Neural cell (in vitro differentiated cells): ENCODE measurements around the gene IL17D.

Source experiments
- EP300 ChIP-seq: fragments of 450-650 bp; conservative IDR thresholded peaks from 2 replicates; pipeline ENCODE4 v1.6.1; 2014; ENCODE audit warnings: antibody characterized with exemption, mild to moderate bottlenecking, moderate library complexity; ENCODE audit not compliant: poor library complexity, severe bottlenecking
- EZH2 ChIP-seq: fragments of 200-600, 300-800 bp; shearing (Covaris generic), sonication (generic); IDR thresholded peaks from 2 replicates; pipeline ENCODE4 v1.6.1; 2014; ENCODE audit warnings: antibody characterized with exemption, low read length, borderline replicate concordance, mild to moderate bottlenecking; ENCODE audit not compliant: insufficient read depth, poor library complexity, severe bottlenecking
- POLR2AphosphoS5 ChIP-seq: IDR thresholded peaks from 2 replicates; pipeline ENCODE4 v1.6.1; 2012
- RAD21 ChIP-seq: fragments of 450-650 bp; conservative IDR thresholded peaks from 2 replicates; pipeline ENCODE4 v1.6.1; 2014; ENCODE audit warnings: antibody characterized with exemption, mild to moderate bottlenecking, moderate library complexity
- TF ChIP-seq, protein P1 (sequence below): fragments of 450-650 bp; IDR thresholded peaks from 2 replicates; pipeline ENCODE4 v1.5.1; 2014; ENCODE audit warnings: antibody characterized with exemption, mild to moderate bottlenecking, moderate library complexity; ENCODE audit not compliant: poor library complexity, severe bottlenecking
- TF ChIP-seq, protein P2 (sequence below): IDR thresholded peaks from 2 replicates; pipeline ENCODE4 v1.6.1; 2012; ENCODE audit warnings: borderline replicate concordance

DNA sequence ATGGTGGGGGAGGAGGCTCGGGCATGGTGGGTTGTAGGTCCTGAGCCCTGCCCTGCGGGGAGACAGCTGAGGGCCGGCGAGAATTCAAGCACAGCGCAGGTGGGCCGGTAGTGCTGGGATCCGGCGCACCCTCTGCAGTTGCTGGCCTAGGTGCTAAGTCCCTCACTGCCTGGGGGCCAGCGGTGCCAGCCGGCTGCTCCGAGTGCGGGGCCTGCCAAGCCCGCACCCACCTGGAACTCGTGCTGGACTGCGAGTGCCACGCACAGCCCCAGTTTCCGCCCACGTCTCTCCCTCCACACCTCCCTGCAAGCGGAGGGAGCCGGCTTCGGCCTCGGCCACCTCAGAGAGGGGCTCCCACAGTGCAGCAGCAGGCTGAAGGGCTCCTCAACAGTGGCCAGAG, 36.5 kb downstream of the IL17D start:
- no peak for TF ChIP-seq EZH2
- TF ChIP-seq POLR2AphosphoS5 = no peak
- TF ChIP-seq, protein P1, sequence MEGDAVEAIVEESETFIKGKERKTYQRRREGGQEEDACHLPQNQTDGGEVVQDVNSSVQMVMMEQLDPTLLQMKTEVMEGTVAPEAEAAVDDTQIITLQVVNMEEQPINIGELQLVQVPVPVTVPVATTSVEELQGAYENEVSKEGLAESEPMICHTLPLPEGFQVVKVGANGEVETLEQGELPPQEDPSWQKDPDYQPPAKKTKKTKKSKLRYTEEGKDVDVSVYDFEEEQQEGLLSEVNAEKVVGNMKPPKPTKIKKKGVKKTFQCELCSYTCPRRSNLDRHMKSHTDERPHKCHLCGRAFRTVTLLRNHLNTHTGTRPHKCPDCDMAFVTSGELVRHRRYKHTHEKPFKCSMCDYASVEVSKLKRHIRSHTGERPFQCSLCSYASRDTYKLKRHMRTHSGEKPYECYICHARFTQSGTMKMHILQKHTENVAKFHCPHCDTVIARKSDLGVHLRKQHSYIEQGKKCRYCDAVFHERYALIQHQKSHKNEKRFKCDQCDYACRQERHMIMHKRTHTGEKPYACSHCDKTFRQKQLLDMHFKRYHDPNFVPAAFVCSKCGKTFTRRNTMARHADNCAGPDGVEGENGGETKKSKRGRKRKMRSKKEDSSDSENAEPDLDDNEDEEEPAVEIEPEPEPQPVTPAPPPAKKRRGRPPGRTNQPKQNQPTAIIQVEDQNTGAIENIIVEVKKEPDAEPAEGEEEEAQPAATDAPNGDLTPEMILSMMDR = no peak
- TF ChIP-seq RAD21 = no peak
- no peak for TF ChIP-seq EP300
- TF ChIP-seq, protein P2, sequence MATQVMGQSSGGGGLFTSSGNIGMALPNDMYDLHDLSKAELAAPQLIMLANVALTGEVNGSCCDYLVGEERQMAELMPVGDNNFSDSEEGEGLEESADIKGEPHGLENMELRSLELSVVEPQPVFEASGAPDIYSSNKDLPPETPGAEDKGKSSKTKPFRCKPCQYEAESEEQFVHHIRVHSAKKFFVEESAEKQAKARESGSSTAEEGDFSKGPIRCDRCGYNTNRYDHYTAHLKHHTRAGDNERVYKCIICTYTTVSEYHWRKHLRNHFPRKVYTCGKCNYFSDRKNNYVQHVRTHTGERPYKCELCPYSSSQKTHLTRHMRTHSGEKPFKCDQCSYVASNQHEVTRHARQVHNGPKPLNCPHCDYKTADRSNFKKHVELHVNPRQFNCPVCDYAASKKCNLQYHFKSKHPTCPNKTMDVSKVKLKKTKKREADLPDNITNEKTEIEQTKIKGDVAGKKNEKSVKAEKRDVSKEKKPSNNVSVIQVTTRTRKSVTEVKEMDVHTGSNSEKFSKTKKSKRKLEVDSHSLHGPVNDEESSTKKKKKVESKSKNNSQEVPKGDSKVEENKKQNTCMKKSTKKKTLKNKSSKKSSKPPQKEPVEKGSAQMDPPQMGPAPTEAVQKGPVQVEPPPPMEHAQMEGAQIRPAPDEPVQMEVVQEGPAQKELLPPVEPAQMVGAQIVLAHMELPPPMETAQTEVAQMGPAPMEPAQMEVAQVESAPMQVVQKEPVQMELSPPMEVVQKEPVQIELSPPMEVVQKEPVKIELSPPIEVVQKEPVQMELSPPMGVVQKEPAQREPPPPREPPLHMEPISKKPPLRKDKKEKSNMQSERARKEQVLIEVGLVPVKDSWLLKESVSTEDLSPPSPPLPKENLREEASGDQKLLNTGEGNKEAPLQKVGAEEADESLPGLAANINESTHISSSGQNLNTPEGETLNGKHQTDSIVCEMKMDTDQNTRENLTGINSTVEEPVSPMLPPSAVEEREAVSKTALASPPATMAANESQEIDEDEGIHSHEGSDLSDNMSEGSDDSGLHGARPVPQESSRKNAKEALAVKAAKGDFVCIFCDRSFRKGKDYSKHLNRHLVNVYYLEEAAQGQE = no peak
